HEK293 (cell line): Measurements from ENCODE around the gene LRRC23.
A peak's percentile ranks its signal among the peaks of the same experiment; 100 is the strongest.

Source experiments
- CTCF ChIP-seq: fragments of 450-650 bp; formaldehyde crosslinking; IDR thresholded peaks from 2 replicates; pipeline ENCODE4 v1.5.1; 2016; ENCODE audit warnings: missing biosample characterization, missing genetic modification characterization
- HOXC10 ChIP-seq: sonication (generic); formaldehyde crosslinking; IDR thresholded peaks from 2 replicates; pipeline ENCODE4 v1.8.1; 2023; ENCODE audit warnings: mild to moderate bottlenecking, missing genetic modification reagents
- PRDM1 ChIP-seq: fragments of 450-650 bp; formaldehyde crosslinking; IDR thresholded peaks from 2 replicates; pipeline ENCODE4; 2016; ENCODE audit warnings: missing biosample characterization, missing genetic modification characterization
- ZBTB8A ChIP-seq: fragments of 450-650 bp; formaldehyde crosslinking; IDR thresholded peaks from 2 replicates; pipeline ENCODE4 v1.5.1; 2016; ENCODE audit warnings: missing biosample characterization, missing genetic modification characterization
- ZNF133 ChIP-seq: fragments of 450-650 bp; formaldehyde crosslinking; IDR thresholded peaks from 2 replicates; pipeline ENCODE4 v1.5.1; 2016; ENCODE audit warnings: missing biosample characterization, missing genetic modification characterization
- ZNF324 ChIP-seq: fragments of 450-650 bp; formaldehyde crosslinking; IDR thresholded peaks from 2 replicates; pipeline ENCODE4 v1.5.1; 2016; ENCODE audit warnings: missing biosample characterization, missing genetic modification characterization
- ZNF664 ChIP-seq: fragments of 450-650 bp; formaldehyde crosslinking; IDR thresholded peaks from 2 replicates; pipeline ENCODE4 v1.5.1; 2016; ENCODE audit warnings: missing biosample characterization, missing genetic modification characterization
- ZNF704 ChIP-seq: fragments of 450-650 bp; formaldehyde crosslinking; IDR thresholded peaks from 2 replicates; pipeline ENCODE4 v1.5.1; 2016; ENCODE audit warnings: missing biosample characterization, missing genetic modification characterization
- ZNF707 ChIP-seq: fragments of 450-650 bp; formaldehyde crosslinking; IDR thresholded peaks from 2 replicates; pipeline ENCODE4 v1.5.1; 2016; ENCODE audit warnings: missing biosample characterization, missing genetic modification characterization
- ZXDB ChIP-seq: fragments of 450-650 bp; formaldehyde crosslinking; IDR thresholded peaks from 2 replicates; pipeline ENCODE4 v1.5.1; 2016; ENCODE audit warnings: missing biosample characterization, missing genetic modification characterization

GRCh38 chr12:6871052-6871957, 33.3 kb upstream of the LRRC23 start:
- TF ChIP-seq ZNF133 (tag by site-specific recombination) (no peak), ZNF704 (tag by site-specific recombination) (no peak), ZNF707 (tag by site-specific recombination) (no peak), ZNF664 (tag by site-specific recombination) (no peak), CTCF (tag by site-specific recombination) (no peak), ZBTB8A (tag by site-specific recombination) (no peak), HOXC10 (CRISPR knock-in tag) (no peak), ZNF324 (tag by site-specific recombination) (no peak), PRDM1 (tag by site-specific recombination) (no peak), ZXDB (tag by site-specific recombination) (peak; percentile 24; the same call in 1 of the 2 replicates)
